ENCODE data around the gene ACKR1.

ACKR1 gene

GRCh38 chr1:159203610-159204009 is 1.1 kb upstream of the ACKR1 start:
- no peak for TF ChIP-seq CTCF (conservative IDR thresholded peaks at IDR 0.05)
- H3K27ac ChIP-seq: no peak overlapping the region

GRCh38 chr1:159205225-159205624 is 550 bp downstream of the ACKR1 start:
- no peak overlapping the region for H3K27ac ChIP-seq
- no peak for TF ChIP-seq CTCF (conservative IDR thresholded peaks at IDR 0.05)

- no peak overlapping the region for H3K27ac ChIP-seq
- TF ChIP-seq CTCF (conservative IDR thresholded peaks at IDR 0.05): no peak
Measured at GRCh38 chr1:159206110-159206509, 1.4 kb downstream of the ACKR1 start.

GRCh38 chr1:159207080-159207479 is 2.4 kb downstream of the ACKR1 start:
- no peak overlapping the region for H3K27ac ChIP-seq
- TF ChIP-seq CTCF (conservative IDR thresholded peaks at IDR 0.05): no peak

GRCh38 chr1:159207774-159208173 is 3.1 kb downstream of the ACKR1 start:
- H3K27ac ChIP-seq: no peak overlapping the region
- TF ChIP-seq CTCF (conservative IDR thresholded peaks at IDR 0.05): no peak

- no peak for TF ChIP-seq CTCF (conservative IDR thresholded peaks at IDR 0.05)
- H3K27ac ChIP-seq: no peak overlapping the region
Measured at GRCh38 chr1:159208175-159208825, 3.6 kb downstream of the ACKR1 start.

GRCh38 chr1:159209061-159209460 is 4.4 kb downstream of the ACKR1 start:
- no peak overlapping the region for H3K27ac ChIP-seq
- TF ChIP-seq CTCF (conservative IDR thresholded peaks at IDR 0.05): no peak

Measured in VCaP (cell line).